NK-92 (cell line): ENCODE measurements around the gene MFAP2.

Source experiments
- DNase-seq: peaks from one replicate; lab custom pipeline; 2025; ENCODE audit not compliant: unreplicated experiment; lab: John Stamatoyannopoulos, UW

The MFAP2 gene

DNA sequence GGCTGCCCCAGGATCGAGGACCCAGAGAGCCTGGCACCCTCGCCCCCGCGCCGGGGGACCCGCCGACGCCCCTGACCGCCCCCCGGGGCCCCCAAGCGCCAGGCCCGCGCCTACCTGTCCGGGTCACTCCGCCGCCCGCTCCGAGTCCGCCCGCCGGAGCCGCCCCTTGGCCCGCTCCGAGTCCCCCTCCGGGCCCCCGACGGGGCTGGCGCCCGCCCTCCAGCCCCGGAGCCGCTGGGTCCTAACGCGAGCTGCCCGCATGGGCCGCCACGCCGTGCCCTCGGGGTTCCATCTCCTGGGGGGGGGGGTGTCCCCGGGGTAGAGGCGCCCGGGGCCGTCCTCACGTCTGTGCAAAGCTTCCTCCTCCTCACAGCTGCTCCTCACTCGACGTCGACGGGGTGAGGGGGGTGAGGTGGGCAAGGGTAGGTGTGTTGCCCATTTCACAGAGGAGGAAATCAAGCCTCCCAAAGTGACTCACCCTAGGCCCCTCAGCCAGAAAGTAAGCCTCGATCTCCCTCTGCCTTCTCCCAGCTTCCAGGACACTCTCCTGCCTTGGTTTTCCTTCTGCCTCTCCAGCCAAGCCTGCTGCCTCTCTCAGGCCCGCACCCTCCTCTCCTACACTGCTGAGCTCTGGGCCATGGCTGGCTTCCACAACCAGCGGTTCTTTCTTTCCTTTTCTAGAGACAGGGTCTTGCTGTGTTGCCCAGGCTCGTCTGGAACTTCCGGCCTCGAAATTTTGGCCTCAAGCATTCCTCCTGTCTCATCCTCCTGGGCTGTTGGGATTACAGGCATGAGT is at the start of gene MFAP2:
Gene MFAP2 (minus strand): TSS at position 148 of the 796 bp plus-strand sequence. CDS start 2,347 bp downstream, outside the sequence.
- DNase-seq: no peak

- DNase-seq: no peak
Measured at GRCh38 chr1:17030206-17030605, 49.8 kb upstream of the MFAP2 start.

- DNase-seq: no peak
Measured at GRCh38 chr1:17028662-17029188, 48.3 kb upstream of the MFAP2 start.

DNA sequence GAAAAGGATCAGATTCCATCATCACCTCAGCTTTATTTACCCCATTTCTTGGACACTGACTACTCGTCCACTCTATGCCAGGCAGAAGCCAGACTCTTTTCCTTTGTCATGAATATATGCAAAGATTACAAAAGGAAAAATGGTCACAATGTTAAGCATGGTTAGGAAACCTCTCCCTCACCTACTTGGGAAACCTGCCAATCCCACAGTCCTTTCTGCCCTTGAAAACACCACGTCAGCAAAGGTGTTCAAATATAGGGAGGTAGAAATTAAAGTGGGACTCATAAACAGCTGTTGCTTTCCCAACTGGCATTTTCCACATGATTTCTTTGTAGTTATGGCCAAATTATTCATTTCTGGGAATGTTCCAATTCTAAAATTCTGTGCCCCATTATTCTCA is 47.5 kb upstream of the MFAP2 start:
- no peak for DNase-seq

DNA sequence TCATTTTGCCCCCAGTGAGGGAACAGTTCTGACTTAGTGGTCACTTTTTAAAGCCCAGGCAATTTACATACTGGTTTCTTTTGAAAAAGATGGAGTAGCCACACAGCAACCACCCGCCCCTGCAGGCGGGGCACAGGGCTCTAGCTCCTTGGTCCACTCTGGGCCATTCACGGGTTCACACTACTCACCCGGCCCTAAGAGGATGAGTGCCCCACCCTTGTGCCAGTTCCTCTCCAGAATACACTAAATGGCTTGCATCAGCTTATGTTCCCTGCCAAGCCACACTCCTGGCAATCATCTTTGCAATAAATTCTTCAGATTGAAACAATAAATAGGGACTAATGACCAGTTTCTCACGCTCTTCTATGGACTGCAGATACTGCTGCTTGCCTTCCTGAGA is 47.0 kb upstream of the MFAP2 start:
- DNase-seq: no peak

GRCh38 chr1:17024721-17025120 is 44.3 kb upstream of the MFAP2 start:
- no peak for DNase-seq

DNA sequence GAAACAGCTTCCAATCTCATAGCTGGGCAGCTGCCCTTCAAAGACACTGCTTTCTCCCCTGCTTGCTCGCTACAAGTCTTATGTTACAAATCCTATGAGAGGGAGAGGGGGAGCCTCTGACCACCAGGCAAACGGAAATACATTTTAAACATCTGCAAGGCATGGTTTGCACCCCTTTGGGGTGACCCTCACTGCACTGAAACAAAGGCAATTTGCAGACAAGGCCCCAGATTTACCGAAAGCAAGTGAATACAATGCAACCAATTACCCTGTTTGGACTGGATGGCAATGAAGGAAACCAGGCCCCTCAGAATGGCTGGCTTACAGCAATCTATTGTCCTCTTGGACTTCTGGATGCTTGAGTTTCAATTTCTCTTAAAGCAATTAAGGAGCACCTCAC is 43.2 kb upstream of the MFAP2 start:
- no peak for DNase-seq

DNA sequence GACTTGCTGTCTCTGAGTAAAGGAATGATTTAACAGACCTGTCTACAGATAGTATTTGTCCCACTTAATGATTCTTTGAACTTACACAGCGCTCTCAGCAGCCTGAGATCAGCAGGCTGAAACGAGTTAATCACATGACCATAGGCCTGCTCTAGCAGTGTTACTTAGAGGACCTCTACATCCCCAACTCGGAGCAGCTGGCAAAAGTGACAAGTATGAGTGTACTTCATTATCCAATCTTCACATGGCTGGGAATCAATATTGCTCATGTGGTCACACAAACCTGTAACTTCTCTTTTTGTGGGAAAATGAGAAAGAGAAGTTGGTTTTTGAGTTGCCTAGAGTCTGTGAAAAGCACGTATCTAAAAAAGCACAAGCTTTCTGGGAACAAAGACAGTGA is 42.7 kb upstream of the MFAP2 start:
- no peak for DNase-seq

GRCh38 chr1:17021896-17022295 is 41.5 kb upstream of the MFAP2 start:
- DNase-seq: no peak

GRCh38 chr1:17020502-17020901 is 40.1 kb upstream of the MFAP2 start:
- DNase-seq: no peak

DNA sequence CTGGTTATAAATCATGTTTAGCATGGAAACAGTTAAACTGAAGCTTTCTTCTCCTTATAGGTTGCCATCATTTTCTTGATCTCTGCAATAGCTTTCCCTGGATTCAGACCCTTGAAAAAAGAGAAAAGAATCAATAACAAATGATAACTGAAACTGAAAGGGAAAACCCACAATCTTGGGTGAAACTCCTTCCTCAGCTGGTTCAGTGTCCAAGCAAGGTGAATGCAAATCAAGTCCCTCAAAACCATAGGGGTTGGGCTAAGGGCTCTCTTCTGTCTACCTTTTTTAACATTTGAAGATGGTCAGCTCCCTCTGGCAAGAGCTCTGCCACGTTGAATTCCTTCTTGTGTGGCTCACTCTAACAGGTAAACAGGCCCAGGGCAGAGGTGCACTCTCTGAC is 38.4 kb upstream of the MFAP2 start:
- no peak for DNase-seq

GRCh38 chr1:17017435-17017834 is 37.0 kb upstream of the MFAP2 start:
- DNase-seq: no peak

DNA sequence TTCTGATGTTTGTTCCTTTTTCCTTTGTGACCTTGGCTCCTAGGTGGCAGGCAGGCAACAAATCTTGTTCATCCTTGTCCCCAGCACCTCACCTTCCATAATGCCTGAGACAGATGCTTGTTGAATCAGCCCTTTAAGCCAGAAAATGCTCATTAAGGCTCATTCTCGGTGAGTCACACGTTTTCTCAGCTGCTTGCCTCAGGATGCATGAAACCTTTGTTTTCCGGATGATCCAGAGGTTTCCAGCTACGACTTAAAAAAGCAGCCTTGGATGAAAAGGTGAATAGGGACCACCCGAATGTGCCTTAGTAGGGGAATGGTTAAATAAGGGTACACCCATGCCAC is 35.9 kb upstream of the MFAP2 start:
- DNase-seq: no peak

DNA sequence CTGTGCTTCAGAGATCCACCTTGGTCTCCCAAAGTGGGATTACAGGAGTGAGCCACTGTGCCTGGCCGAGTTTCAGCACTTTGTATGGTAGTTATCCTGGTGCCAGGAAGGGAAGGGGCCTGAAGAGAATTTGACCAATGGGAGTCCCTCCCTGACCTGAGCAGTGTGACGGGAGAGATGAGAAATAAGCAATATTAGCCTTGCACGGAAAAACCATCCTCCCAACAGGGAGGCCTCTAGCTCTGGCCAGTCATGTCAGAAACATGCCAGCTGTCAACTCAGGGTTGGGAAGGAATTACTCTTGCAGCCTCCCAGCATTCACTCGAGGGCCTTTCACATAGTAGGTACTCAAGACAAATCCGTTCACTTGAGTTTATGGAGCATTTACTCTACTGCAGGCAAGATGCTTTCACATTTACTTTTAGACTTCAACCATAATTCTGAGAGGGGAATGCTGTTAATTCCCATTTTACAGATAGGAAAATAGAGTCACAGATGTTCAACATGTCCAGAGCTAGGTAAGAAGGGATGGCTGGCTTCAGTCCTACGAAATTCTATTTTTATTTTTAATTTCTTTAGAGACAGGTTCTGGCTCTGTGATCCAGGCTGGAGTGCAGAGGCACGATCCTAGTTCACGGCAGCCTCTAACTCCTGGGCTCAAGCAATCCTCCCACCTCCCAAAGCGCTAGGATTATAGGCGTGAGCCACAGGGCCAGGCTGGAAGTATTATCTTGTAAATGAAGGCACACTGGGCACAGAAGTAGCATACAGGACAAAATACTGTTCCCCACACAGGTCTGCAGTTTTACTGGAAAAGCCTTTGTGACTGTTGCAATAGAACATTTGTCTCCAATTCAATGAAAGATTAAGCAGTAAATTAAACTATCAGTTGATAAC is 34.5 kb upstream of the MFAP2 start:
- no peak for DNase-seq

GRCh38 chr1:17013491-17014320 is 33.3 kb upstream of the MFAP2 start:
- no peak for DNase-seq

DNA sequence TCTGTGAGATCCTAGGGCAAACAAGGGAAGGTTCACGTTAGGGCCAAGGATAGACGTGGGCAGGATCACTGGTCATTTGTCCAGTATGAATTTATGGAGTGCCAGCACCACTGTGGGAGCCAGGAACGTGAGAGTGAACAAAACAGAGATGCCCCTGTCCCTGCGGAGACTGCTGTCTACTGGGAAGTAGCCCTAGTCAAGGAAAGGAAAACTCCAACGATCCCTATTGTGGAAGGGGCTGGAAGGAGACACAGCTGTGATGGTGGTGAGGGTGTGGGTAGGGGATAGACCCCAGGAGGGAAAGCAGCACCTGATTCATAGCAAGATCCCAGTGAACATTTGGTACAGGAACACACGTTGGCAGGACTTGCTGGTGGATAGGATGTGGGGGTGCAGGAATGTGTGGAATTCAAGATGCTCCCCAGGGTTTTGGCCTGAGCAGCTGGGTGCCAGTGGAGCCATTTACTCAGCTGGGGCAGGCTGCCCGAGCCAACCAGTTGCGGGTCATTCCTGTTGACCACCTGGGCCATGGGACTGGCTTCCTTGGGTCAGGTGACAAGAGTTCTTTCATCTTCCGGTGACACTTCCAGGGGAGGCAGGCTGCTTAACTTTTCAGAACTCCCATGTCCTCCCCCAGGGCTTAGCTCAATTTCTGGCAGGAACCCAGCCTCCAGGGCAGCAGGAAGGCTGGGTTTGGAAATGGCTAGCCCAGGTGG is 32.5 kb upstream of the MFAP2 start:
- DNase-seq: no peak

GRCh38 chr1:17011439-17012307 is 31.3 kb upstream of the MFAP2 start, which contains the start of gene ATP13A2:
Gene ATP13A2 (minus strand): TSS chr1:17011928. CDS start chr1:17011738, 190 bp downstream.
- DNase-seq: no peak

GRCh38 chr1:17011092-17011438 is 30.6 kb upstream of the MFAP2 start:
- no peak for DNase-seq

DNA sequence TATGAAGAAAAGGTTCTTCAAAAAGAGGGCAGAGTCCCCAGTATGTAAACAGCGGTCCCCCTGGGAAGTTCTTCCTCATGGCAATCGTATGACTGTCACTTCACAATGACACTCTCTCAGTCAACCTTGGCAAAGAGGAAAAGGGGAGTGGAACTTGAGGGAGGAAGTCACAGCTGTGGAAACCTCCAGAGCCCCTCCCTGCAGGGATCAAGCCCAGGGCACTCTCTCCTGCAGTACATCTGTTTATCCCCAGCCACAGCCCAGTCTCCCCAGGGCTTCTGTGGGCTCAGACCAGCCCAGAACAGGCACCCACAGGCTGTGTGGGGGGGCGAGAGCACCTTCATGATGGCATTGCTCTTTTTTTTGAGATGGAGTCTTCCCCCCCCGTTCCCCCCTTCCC is 29.3 kb upstream of the MFAP2 start:
- DNase-seq: no peak
